Raji (cell line): Measurements from ENCODE around the gene SORBS1.

Source experiments
- POLR2A ChIP-seq: IDR thresholded peaks from 2 replicates; pipeline ENCODE4 v1.6.1; 2011; ENCODE audit warnings: low read depth, low read length, control low read depth; ENCODE audit not compliant: insufficient read depth

The SORBS1 gene

GRCh38 chr10:95290461-95291364 lies 270.5 kb downstream of the SORBS1 start, which contains the start of gene PDLIM1:
Gene PDLIM1, minus strand, starts transcription at chr10:95291003. Its CDS starts 88 bp downstream, at chr10:95290915.
- no peak for TF ChIP-seq POLR2A

DNA sequence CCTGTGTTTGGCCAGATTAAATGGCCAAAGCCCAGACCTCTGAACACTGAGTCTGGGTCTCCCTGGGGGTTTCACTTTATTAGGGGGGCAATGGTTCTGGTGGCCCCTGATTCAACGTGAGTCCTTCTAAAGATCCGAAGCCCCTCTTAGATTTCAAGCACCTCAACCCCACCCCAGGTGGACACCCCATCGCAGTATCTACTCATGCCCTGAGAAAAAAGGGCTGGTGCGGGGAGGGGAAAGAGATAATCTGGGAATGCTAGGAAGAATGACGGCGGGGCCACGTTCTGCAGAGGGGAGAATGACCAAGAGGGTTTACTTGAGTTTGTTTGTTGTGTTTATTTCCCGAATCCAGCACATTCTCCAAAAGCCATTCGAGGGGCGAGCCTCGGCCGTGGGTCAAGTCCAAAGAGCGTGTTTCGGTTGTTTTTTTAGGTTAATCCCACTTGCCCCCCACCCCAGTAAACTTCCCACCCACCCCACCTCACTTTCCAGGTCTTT lies 271.2 kb downstream of the SORBS1 start:
- TF ChIP-seq POLR2A, result no peak

DNA sequence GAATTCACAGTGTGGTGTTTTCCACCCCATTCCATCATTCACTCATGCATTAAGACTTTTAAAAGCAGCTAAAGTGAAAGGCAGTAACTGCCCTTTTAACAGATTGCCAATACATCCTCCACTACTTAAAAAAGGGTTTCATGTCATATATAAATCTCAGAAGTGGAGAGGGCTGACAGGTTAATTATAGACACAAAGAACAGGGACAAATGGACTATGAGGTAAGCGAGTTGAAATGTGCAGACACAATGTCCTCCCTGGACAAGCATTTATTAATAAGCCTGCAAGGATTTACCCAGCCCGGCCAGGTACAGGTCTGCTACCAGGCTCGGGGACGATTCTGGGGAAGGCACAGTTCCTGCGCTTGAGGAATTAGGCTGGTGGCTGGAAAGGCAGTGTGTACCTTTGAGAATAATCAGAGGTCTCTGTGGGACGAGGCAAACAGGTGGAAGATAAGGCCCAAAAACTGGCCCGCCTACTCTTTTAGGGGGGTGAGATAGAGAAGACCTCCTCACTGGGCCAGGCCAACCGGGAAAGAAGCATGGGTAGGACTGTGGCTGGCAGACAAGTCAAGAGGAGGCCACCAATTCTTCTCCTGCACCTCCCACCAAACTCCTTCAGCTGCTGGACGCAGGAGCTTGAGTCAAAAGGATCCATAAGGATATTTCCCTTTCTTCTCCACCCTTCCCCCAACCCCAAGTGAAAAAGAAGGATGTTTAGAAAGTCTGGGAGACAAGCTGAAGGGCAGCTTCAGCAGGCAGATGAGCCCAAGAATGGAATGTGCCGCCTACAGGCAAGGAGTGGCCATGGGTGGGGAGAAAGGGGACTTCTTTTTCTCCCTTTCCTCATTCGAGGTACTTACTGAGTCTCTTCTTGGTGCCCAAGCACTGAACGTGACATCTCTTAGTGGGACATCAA lies 271.9 kb downstream of the SORBS1 start:
- TF ChIP-seq POLR2A, result no peak

- TF ChIP-seq POLR2A, result no peak
These were observed 272.9 kb downstream of the SORBS1 start for GRCh38 chr10:95288303-95288702.

DNA sequence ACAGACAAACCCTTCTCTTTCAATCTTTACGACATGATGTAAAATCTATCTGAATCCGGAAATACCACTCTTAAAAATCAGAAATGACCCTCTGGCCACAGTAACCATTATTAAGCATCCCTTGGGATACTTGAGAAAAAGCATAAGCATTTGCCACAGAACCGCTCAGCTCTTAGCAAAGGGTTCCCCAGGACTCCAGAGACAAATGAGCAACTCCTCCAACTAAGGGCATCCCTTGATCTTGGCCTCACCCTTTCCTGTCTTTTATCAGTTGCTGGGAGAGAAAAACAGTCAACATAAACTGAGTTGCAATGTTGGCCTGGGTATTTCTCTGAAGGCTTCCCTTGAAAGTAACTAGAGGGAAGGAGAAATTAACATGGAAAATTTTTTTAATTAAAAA lies 273.9 kb downstream of the SORBS1 start:
- no peak for TF ChIP-seq POLR2A

DNA sequence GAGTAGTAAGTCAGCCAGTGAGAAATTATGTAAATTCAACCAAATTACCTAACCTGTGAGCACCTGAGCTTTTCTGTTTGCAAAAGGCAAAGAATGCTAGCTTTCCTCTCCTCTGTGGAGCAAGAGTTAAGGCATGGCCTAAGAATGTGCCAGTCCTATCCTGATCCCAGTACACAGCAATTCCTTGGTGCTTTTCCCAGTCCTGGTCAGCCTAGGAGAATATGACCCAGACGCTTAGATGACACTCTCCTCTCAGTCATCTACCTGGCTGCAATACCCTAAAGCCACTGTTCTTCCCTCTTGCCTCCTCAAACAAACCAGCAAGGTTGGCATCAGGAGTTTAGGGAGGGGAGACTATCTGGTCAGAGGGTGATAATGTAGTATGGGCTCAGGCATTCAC lies 274.5 kb downstream of the SORBS1 start:
- TF ChIP-seq POLR2A, result no peak

- no peak for TF ChIP-seq POLR2A
These were observed 275.6 kb downstream of the SORBS1 start for GRCh38 chr10:95285556-95285955.

DNA sequence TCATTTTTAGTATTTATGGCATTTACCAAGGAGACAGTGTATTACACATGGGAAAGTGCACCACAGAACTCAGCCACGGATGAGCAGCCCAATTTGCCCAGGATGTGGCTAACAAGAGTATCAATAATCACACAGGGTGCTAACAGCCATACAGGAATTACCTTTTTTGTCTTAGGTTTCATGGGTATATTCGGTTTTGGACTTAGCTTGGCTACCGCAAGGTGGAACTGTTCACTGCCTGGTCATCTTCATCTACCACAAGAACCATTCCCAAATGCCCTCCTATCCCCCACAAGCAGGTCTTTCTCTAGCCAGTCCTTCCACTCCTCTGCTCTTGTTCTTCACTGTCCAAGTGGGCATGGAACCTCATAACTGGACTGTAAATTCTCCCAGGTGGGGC lies 276.4 kb downstream of the SORBS1 start:
- TF ChIP-seq POLR2A, result no peak

DNA sequence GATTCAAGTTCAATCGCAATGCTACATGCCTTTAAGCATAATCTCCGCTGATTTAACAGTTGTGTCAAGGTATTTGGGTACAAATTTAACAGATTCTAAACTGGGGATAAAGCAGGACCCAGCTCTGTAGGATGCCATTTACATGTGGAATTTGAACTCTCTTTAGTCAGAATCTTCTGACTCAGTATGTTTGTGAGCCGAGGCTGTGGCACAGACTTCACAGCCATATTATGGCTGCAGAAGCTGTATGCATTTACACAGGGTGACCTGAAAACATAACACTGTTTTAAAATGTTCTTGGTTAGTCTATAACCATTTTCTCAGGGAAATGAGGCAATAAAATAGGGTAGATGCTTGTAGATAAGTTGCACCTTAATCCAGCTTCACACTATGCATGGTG lies 279.1 kb downstream of the SORBS1 start:
- no peak for TF ChIP-seq POLR2A

DNA sequence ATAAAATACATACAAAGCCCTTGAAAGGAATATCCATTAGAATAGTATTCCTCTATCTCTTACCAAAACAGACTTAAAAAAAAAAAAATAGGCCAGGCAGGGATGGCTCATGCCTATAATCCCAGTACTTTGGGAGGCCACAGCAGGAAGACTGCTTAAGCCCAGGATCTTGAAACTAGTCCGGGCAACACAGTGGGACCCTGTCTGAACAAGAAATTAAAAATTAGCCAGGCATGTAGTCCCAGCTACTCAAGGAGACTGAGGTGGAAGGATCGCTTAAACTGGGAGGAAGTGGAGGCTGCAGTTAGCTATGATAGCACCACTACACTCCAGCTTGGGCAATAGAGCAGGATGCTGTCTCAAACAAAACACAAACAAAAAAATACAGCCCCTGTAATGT lies 280.0 kb downstream of the SORBS1 start:
- TF ChIP-seq POLR2A, result no peak

GRCh38 chr10:95280637-95281036 lies 280.5 kb downstream of the SORBS1 start:
- no peak for TF ChIP-seq POLR2A

GRCh38 chr10:95279042-95279820 lies 281.9 kb downstream of the SORBS1 start:
- TF ChIP-seq POLR2A, result no peak

DNA sequence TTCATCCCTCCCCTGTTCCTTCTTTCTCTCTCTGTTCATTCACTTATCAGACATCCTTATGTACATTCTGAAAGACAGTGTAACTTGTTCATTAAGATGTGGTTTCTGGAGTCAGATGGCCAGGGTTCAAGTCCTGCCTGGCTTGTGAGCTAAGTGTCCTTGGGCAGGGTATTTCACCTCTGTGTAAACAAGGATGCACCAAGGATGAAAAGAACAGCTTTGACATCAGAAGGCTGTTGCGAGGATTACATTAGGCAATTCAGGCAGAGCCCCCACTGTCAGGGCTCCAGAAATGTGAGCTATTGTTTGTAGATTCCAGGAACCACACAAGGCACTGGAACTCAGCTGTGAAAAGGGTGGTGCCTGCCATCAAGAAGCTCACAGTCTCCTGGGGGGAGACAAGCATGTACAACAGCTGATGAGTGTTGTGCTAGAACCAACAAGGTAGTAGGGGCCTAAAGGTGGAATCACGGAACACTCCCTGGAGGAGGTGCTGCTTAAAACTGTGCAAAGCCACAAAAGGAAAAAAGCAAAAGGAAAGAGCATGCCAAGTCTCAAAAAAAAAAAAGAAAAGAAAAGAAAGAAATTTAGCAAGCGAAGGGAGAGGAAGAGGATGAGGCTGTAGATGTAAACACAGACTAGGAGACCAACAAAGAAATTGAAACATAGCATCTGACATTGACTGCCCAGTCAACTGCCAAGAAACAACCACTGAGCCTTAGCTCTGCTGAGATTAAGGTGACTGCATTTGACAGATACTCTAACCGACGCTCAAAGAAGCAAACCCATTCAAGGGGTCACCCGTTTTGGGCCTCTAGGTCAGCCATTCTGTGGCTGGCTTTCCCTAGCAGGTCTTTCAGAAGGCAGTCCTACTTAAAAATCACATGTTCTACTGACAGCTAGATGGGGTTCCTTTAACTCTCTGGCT lies 282.8 kb downstream of the SORBS1 start:
- TF ChIP-seq POLR2A, result no peak

GRCh38 chr10:95277614-95278013 lies 283.6 kb downstream of the SORBS1 start:
- TF ChIP-seq POLR2A, result no peak
